WTC11 (cell line): Measurements from ENCODE around the gene HTR3A. TPM values are rescaled to one million over a fixed set of nuclear protein-coding genes. Genes with fewer than 3 reads are reported as not detected.

Experiments
- ATAC-seq: fragments of 200-7000 bp; cut with Tn5 transposase; 2 replicates; pipeline ENCODE4 v1.10.0; 2021; ENCODE audit warnings: mild to moderate bottlenecking, moderate library complexity
- CTCF ChIA-PET: fragments of 300-600 bp; sonication (Branson Sonifier 250); formaldehyde crosslinking; loops from one replicate; lab custom pipeline; 2021; ENCODE audit warnings: antibody characterized with exemption; lab: Charles Lee
- POLR2A ChIA-PET: fragments of 350-600 bp; sonication (Branson Sonifier 250); formaldehyde crosslinking; loops from one replicate; lab custom pipeline; 2021; ENCODE audit warnings: antibody characterized with exemption; lab: Charles Lee
- DNase-seq: peaks from one replicate; pipeline ENCODE4 v3.0.0; 2021; ENCODE audit warnings: low spot score
- H3K27ac Mint-ChIP-seq: 2 replicates; pipeline ENCODE4 v1.8.0; 2021; ENCODE audit warnings: mixed read lengths
- H3K27me3 Mint-ChIP-seq: 2 replicates; pipeline ENCODE4 v1.8.0; 2021; ENCODE audit warnings: low read depth, mild to moderate bottlenecking, moderate library complexity, mixed read lengths
- H3K36me3 Mint-ChIP-seq: 2 replicates; pipeline ENCODE4 v1.8.0; 2021; ENCODE audit warnings: mixed read lengths
- H3K4me1 Mint-ChIP-seq: 2 replicates; pipeline ENCODE4 v1.8.0; 2022; ENCODE audit warnings: mixed read lengths
- H3K4me3 Mint-ChIP-seq: 2 replicates; pipeline ENCODE4 v1.8.0; 2021; ENCODE audit warnings: mild to moderate bottlenecking, moderate library complexity, mixed read lengths
- H3K9me3 Mint-ChIP-seq: 2 replicates; pipeline ENCODE4 v1.8.0; 2021; ENCODE audit warnings: mixed read lengths
- AR ChIP-seq: fragments of 250-450 bp; sonication (Bioruptor Pico); IDR thresholded peaks from 2 replicates; pipeline ENCODE4 v1.9.0; 2021; ENCODE audit warnings: mild to moderate bottlenecking
- ATF2 ChIP-seq: sonication (generic); formaldehyde crosslinking; IDR thresholded peaks from 2 replicates; pipeline ENCODE4 v1.8.1; 2022; ENCODE audit warnings: low read depth, missing genetic modification reagents, borderline replicate concordance
- ETV6 ChIP-seq: sonication (generic); formaldehyde crosslinking; IDR thresholded peaks from 2 replicates; pipeline ENCODE4 v1.8.1; 2022; ENCODE audit warnings: mild to moderate bottlenecking, missing genetic modification reagents
- JAZF1 ChIP-seq: fragments of 250-450 bp; sonication (Bioruptor Pico); IDR thresholded peaks from 2 replicates; pipeline ENCODE4 v1.9.0; 2021; ENCODE audit warnings: moderate library complexity, mild to moderate bottlenecking, inconsistent platforms
- JUN ChIP-seq: sonication (generic); formaldehyde crosslinking; IDR thresholded peaks from 2 replicates; pipeline ENCODE4 v1.8.0; 2023; ENCODE audit warnings: mild to moderate bottlenecking, missing genetic modification reagents
- MAX ChIP-seq: sonication (generic); formaldehyde crosslinking; IDR thresholded peaks from 2 replicates; pipeline ENCODE4 v1.8.0; 2022; ENCODE audit warnings: mild to moderate bottlenecking, missing genetic modification reagents
- MYBL2 ChIP-seq: sonication (generic); formaldehyde crosslinking; IDR thresholded peaks from 2 replicates; pipeline ENCODE4 v1.8.1; 2023; ENCODE audit warnings: mild to moderate bottlenecking, moderate library complexity, missing genetic modification reagents
- NFATC4 ChIP-seq: fragments of 250-450 bp; sonication (Bioruptor Pico); IDR thresholded peaks from 2 replicates; pipeline ENCODE4 v1.9.0; 2021; ENCODE audit warnings: mild to moderate bottlenecking
- NFE2L1 ChIP-seq: sonication (generic); formaldehyde crosslinking; IDR thresholded peaks from 2 replicates; pipeline ENCODE4 v1.8.1; 2023; ENCODE audit warnings: missing genetic modification reagents
- STAT6 ChIP-seq: sonication (generic); formaldehyde crosslinking; conservative IDR thresholded peaks from 2 replicates; pipeline ENCODE4 v1.8.1; 2023; ENCODE audit warnings: mild to moderate bottlenecking, low read depth, missing genetic modification reagents, moderate library complexity
- TCF7 ChIP-seq: sonication (generic); formaldehyde crosslinking; IDR thresholded peaks from 2 replicates; pipeline ENCODE4 v1.8.0; 2022; ENCODE audit warnings: mild to moderate bottlenecking, low read depth, missing genetic modification reagents, moderate library complexity
- TP53 ChIP-seq: sonication (generic); formaldehyde crosslinking; IDR thresholded peaks from 2 replicates; pipeline ENCODE4 v1.8.1; 2023; ENCODE audit warnings: mild to moderate bottlenecking, missing genetic modification reagents
- USF1 ChIP-seq: sonication (generic); formaldehyde crosslinking; IDR thresholded peaks from 2 replicates; pipeline ENCODE4 v1.8.0; 2022; ENCODE audit warnings: mild to moderate bottlenecking, missing genetic modification reagents
- USF2 ChIP-seq: sonication (generic); formaldehyde crosslinking; IDR thresholded peaks from 2 replicates; pipeline ENCODE4 v1.8.1; 2023; ENCODE audit warnings: mild to moderate bottlenecking, missing genetic modification reagents, moderate library complexity
- ZMAT4 ChIP-seq: fragments of 250-450 bp; sonication (Bioruptor Pico); IDR thresholded peaks from 2 replicates; pipeline ENCODE4 v1.9.0; 2021; ENCODE audit warnings: mild to moderate bottlenecking
- ZNF219 ChIP-seq: sonication (generic); formaldehyde crosslinking; IDR thresholded peaks from 2 replicates; pipeline ENCODE4 v1.8.0; 2023; ENCODE audit warnings: missing genetic modification reagents, mild to moderate bottlenecking, borderline replicate concordance
- ZNF317 ChIP-seq: sonication (generic); formaldehyde crosslinking; IDR thresholded peaks from 2 replicates; pipeline ENCODE4 v1.8.1; 2023; ENCODE audit warnings: low read depth, mild to moderate bottlenecking, moderate library complexity, missing genetic modification reagents, borderline replicate concordance
- ZNF416 ChIP-seq: fragments of 250-450 bp; sonication (Bioruptor Pico); IDR thresholded peaks from 2 replicates; pipeline ENCODE4 v1.9.0; 2021; ENCODE audit warnings: mild to moderate bottlenecking, inconsistent platforms
- ZNF423 ChIP-seq: fragments of 250-450 bp; sonication (Bioruptor Pico); IDR thresholded peaks from 2 replicates; pipeline ENCODE4 v2.1.2; 2022; ENCODE audit warnings: mild to moderate bottlenecking, moderate library complexity
- ZNF671 ChIP-seq: fragments of 250-450 bp; sonication (Bioruptor Pico); IDR thresholded peaks from 2 replicates; pipeline ENCODE4 v1.8.0; 2021; ENCODE audit warnings: mild to moderate bottlenecking
- total RNA-seq: library from RNA; stranded (reverse); gene quantifications from 3 replicates; pipeline ENCODE4 v1.2.3, GENCODE V29; 2021

The HTR3A gene
- total RNA-seq, 1 experiment from 2014 or later = 4.1 TPM

- H3K27ac Mint-ChIP-seq = no peak overlapping the region; the same call in 1 of the 2 replicates
- H3K27me3 Mint-ChIP-seq = no peaks in the 10 kb centered on the region; the same call in 1 of the 2 replicates
- ChIA-PET CTCF (interaction anchor here (0.7 to 3.2 kb wide), 3 partner anchors 16 to 242 kb away, joined by 3 to 13 read pairs (median 5); no protein-coding TSS in a partner anchor), POLR2A (no interaction called here)
- TF ChIP-seq NFATC4 (CRISPR knock-in tag) (no peak), NFE2L1 (CRISPR knock-in tag) (no peak)
- ATAC-seq (no peak), DNase-seq (no peak)
- no peaks in the 10 kb centered on the region for H3K9me3 Mint-ChIP-seq
- no peaks in the 10 kb centered on the region for H3K4me1 Mint-ChIP-seq
- no peaks in the 10 kb centered on the region for H3K36me3 Mint-ChIP-seq
- H3K4me3 Mint-ChIP-seq = no peak overlapping the region
Measured at GRCh38 chr11:114019046-114019445, 44.1 kb downstream of the HTR3A start.

- CTCF ChIA-PET = interaction anchor here (0.7 to 3.2 kb wide), 3 partner anchors 16 to 241 kb away, joined by 3 to 13 read pairs (median 5); no protein-coding TSS in a partner anchor
- DNase-seq (no peak), ATAC-seq (no peak)
- TF ChIP-seq ZNF219 (CRISPR knock-in tag) = no peak
- TF ChIP-seq ZNF416 (CRISPR knock-in tag) = no peak
- no peak for TF ChIP-seq TP53
- Mint-ChIP-seq H3K36me3 (no peaks in the 10 kb centered on the region), H3K27me3 (no peaks in the 10 kb centered on the region; the same call in 1 of the 2 replicates), H3K9me3 (no peaks in the 10 kb centered on the region), H3K27ac (no peak overlapping the region), H3K4me3 (no peak overlapping the region), H3K4me1 (no peaks in the 10 kb centered on the region)
- POLR2A ChIA-PET = no interaction called here
Measured at GRCh38 chr11:114019574-114019973, 44.7 kb downstream of the HTR3A start.

- no peak for ATAC-seq
- Mint-ChIP-seq H3K9me3 (no peaks in the 10 kb centered on the region), H3K4me3 (no peak overlapping the region), H3K36me3 (no peaks in the 10 kb centered on the region), H3K27ac (no peak overlapping the region), H3K4me1 (peaks cover 4% of the 10 kb centered on the region; the same call in 1 of the 2 replicates), H3K27me3 (no peaks in the 10 kb centered on the region; the same call in 1 of the 2 replicates)
- ChIA-PET CTCF (interaction anchor here (0.7 to 7.0 kb wide), 8 partner anchors 9 to 237 kb away, joined by 3 to 47 read pairs (median 6); no protein-coding TSS in a partner anchor), POLR2A (no interaction called here)
- no peak for TF ChIP-seq MYBL2 (CRISPR knock-in tag)
- TF ChIP-seq ATF2 (CRISPR knock-in tag) = no peak
- TF ChIP-seq ZMAT4 (CRISPR knock-in tag) = no peak
- no peak for TF ChIP-seq ETV6 (CRISPR knock-in tag)
- DNase-seq = no peak
Measured at GRCh38 chr11:114025329-114025907, 50.5 kb downstream of the HTR3A start.

GRCh38 chr11:114026355-114026754 is 51.4 kb downstream of the HTR3A start:
- DNase-seq (peak; percentile 18), ATAC-seq (peak; percentile 100)
- no peaks in the 10 kb centered on the region; the same call in none of the 2 replicates for H3K27me3 Mint-ChIP-seq
- TF ChIP-seq ZNF317 (no peak), JAZF1 (CRISPR knock-in tag) (no peak), USF1 (CRISPR knock-in tag) (peak; percentile 82), USF2 (peak; percentile 85), ZNF423 (CRISPR knock-in tag) (no peak), MAX (no peak), ZNF671 (CRISPR knock-in tag) (no peak), TCF7 (no peak), JUN (CRISPR knock-in tag) (no peak), AR (no peak), STAT6 (CRISPR knock-in tag) (no peak)

More at GRCh38 chr11:114026355-114026754, 51.4 kb downstream of the HTR3A start:
- Mint-ChIP-seq H3K4me1 (peaks cover 4% of the 10 kb centered on the region; the same call in 1 of the 2 replicates), H3K27ac (no peak overlapping the region), H3K4me3 (no peak overlapping the region), H3K9me3 (no peaks in the 10 kb centered on the region), H3K36me3 (no peaks in the 10 kb centered on the region)
- ChIA-PET POLR2A (no interaction called here), CTCF (interaction anchor here (0.7 to 7.0 kb wide), 11 partner anchors 10 to 236 kb away, joined by 3 to 47 read pairs (median 5); no protein-coding TSS in a partner anchor)
